GM23338 (cell line): ENCODE results near the gene TBC1D21. TPM values are rescaled to one million over a fixed set of nuclear protein-coding genes. Genes with fewer than 3 reads are reported as not detected.
"Not testable (repeated sequence)": the region's sequence is repeated elsewhere in the genome, so short reads cannot be mapped to it uniquely, and the experiment has no call there.

ENCODE experiments used
- ATAC-seq: fragments of 200-7000 bp; cut with Tn5 transposase; 3 replicates; pipeline ENCODE4 v1.9.1; 2020
- DNase-seq: peaks from one replicate; pipeline ENCODE4 v3.0.0-alpha.2; 2015; ENCODE audit warnings: low spot score
- H2AFZ ChIP-seq: fragments of 200-600 bp; sonication (generic); 2 replicates; pipeline ENCODE4 v1.8.0; 2016; ENCODE audit warnings: antibody characterized with exemption, mild to moderate bottlenecking, moderate library complexity
- H3F3A ChIP-seq: fragments of 200-600 bp; sonication (generic); replicated peaks from 2 replicates; pipeline ENCODE4 v1.8.0; 2017; ENCODE audit warnings: antibody characterized with exemption, mixed run types, low read depth
- H3K27ac ChIP-seq: fragments of 200-600 bp; sonication (generic); 2 replicates; pipeline ENCODE4 v1.6.1; 2016; ENCODE audit warnings: low read depth
- H3K27me3 ChIP-seq: fragments of 200-600 bp; sonication (generic); 2 replicates; pipeline ENCODE4 v1.8.0; 2016; ENCODE audit warnings: mild to moderate bottlenecking, mixed run types, moderate library complexity; ENCODE audit not compliant: insufficient read depth
- H3K36me3 ChIP-seq: fragments of 200-600 bp; sonication (generic); 2 replicates; pipeline ENCODE4 v1.8.0; 2016; ENCODE audit warnings: mild to moderate bottlenecking; ENCODE audit not compliant: insufficient read depth
- H3K4me1 ChIP-seq: fragments of 200-600 bp; sonication (generic); 2 replicates; pipeline ENCODE4 v1.8.0; 2016; ENCODE audit warnings: mild to moderate bottlenecking, moderate library complexity; ENCODE audit not compliant: insufficient read depth
- H3K4me2 ChIP-seq: fragments of 200-600 bp; sonication (generic); 2 replicates; pipeline ENCODE4 v1.7.1; 2017; ENCODE audit warnings: mixed run types
- H3K4me3 ChIP-seq: fragments of 200-600 bp; sonication (generic); 2 replicates; pipeline ENCODE4 v1.6.1; 2016; ENCODE audit warnings: mixed run types
- H3K79me2 ChIP-seq: fragments of 200-600 bp; sonication (generic); replicated peaks from 2 replicates; pipeline ENCODE4 v1.8.0; 2017; ENCODE audit warnings: mild to moderate bottlenecking; ENCODE audit not compliant: insufficient read depth
- H3K9me2 ChIP-seq: fragments of 200-600 bp; sonication (generic); 2 replicates; pipeline ENCODE4 v1.8.0; 2017; ENCODE audit not compliant: insufficient read depth
- H4K20me1 ChIP-seq: fragments of 200-600 bp; sonication (generic); replicated peaks from 2 replicates; pipeline ENCODE4 v1.8.0; 2017; ENCODE audit warnings: mild to moderate bottlenecking; ENCODE audit not compliant: insufficient read depth
- H3K27ac Mint-ChIP-seq: 2 replicates; pipeline ENCODE4 v1.8.0; 2020; ENCODE audit warnings: inconsistent platforms, mild to moderate bottlenecking, moderate library complexity, mixed read lengths
- H3K27me3 Mint-ChIP-seq: 3 replicates; pipeline ENCODE4 v1.8.0; 2022; ENCODE audit warnings: low read depth, mild to moderate bottlenecking, moderate library complexity, mixed read lengths, inconsistent platforms; ENCODE audit not compliant: insufficient read depth, poor library complexity
- H3K36me3 Mint-ChIP-seq: 3 replicates; pipeline ENCODE4 v1.8.0; 2021; ENCODE audit warnings: low read depth, mild to moderate bottlenecking, inconsistent platforms, moderate library complexity, mixed read lengths
- H3K4me1 Mint-ChIP-seq: 3 replicates; pipeline ENCODE4 v1.8.0; 2020; ENCODE audit warnings: mild to moderate bottlenecking, inconsistent platforms, mixed read lengths
- H3K4me3 Mint-ChIP-seq: 3 replicates; pipeline ENCODE4 v1.8.0; 2021; ENCODE audit warnings: moderate library complexity, mild to moderate bottlenecking, inconsistent platforms, mixed read lengths
- H3K9me3 Mint-ChIP-seq: 3 replicates; pipeline ENCODE4 v1.8.0; 2020; ENCODE audit warnings: moderate library complexity, mild to moderate bottlenecking, inconsistent platforms, mixed read lengths
- CTCF ChIP-seq, 2 experiments: fragments of 200-600 bp in 1 of 2; sonication (generic) in 1 of 2; conservative IDR thresholded peaks; 2 replicates each; pipeline versions ENCODE4 v1.5.1 to v1.6.1; 2016 to 2017; ENCODE audit warnings: antibody characterized with exemption in 2 of 2, low read depth in 2 of 2, mild to moderate bottlenecking in 2 of 2, moderate library complexity in 1 of 2
- EZH2phosphoT487 ChIP-seq: fragments of 200-600 bp; sonication (generic); IDR thresholded peaks from one replicate; pipeline ENCODE4 v1.8.1; 2018; ENCODE audit warnings: antibody characterized with exemption; ENCODE audit not compliant: unreplicated experiment
- ZNF114 ChIP-seq: fragments of 250-450 bp; sonication (Bioruptor Pico); IDR thresholded peaks from 2 replicates; pipeline ENCODE4 v1.5.0; 2020; ENCODE audit warnings: mild to moderate bottlenecking, moderate library complexity
- ZNF331 ChIP-seq: fragments of 250-450 bp; sonication (Bioruptor Pico); IDR thresholded peaks from 2 replicates; pipeline ENCODE4 v1.5.0; 2020; ENCODE audit warnings: low read depth, mild to moderate bottlenecking, moderate library complexity
- ZNF462 ChIP-seq: fragments of 250-450 bp; sonication (Bioruptor Pico); IDR thresholded peaks from 2 replicates; pipeline ENCODE4 v1.5.0; 2020; ENCODE audit warnings: mild to moderate bottlenecking, moderate library complexity
- polyA plus RNA-seq: library from polyadenylated mRNA; unstranded; fragments of >200 nt; fragmentation: Nextera tagmentation; extraction: Ambion mirVana; gene quantifications from 2 replicates; pipeline ENCODE4 v1.2.1, GENCODE V29; 2016
- total RNA-seq: library from RNA; depleted of rRNA; stranded (reverse); fragments of >200 nt; shearing (Covaris generic); gene quantifications from 2 replicates; pipeline ENCODE4 v1.2.3, GENCODE V29; 2014; rRNA removed

TBC1D21 gene
- total and polyA plus RNA-seq, 2 experiments from 2014 or later = not detected

GRCh38 chr15:73937726-73938125, 64.4 kb downstream of the TBC1D21 start (continued):
- no peak for TF ChIP-seq ZNF462 (CRISPR knock-in tag)
- TF ChIP-seq ZNF331 (CRISPR knock-in tag) = no peak
- TF ChIP-seq EZH2phosphoT487 = no peak
- TF ChIP-seq ZNF114 (CRISPR knock-in tag) = no peak
- TF ChIP-seq CTCF (conservative IDR thresholded peaks at IDR 0.05; ENCODE audit: low read depth in 2 of 2) = no peak

DNA sequence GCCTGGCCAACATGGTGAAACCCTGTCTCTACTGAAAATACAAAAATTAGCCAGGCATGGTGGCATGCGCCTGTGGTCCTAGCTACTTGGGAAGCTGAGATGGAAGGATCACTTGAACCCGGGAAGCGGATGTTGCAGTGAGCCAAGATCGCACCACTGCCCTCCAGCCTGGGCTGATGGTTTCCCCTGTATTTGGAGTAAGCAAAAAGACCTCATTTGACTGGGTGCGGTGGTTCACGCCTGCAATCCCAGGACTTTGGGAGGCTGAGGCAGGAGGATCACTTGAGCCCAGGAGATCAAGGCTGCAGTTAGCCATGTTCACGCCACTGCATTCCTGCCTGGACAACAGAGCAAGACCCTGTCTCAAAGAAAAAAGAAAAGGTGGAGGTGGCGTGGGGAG, 65.2 kb downstream of the TBC1D21 start:
- not testable (repeated sequence) for DNase-seq, H3F3A ChIP-seq, H3K27me3 Mint-ChIP-seq, H2AFZ ChIP-seq, H3K27me3 ChIP-seq, H3K27ac ChIP-seq, H3K36me3 Mint-ChIP-seq, H3K4me1 ChIP-seq, H3K79me2 ChIP-seq, H3K4me2 ChIP-seq, H3K9me2 ChIP-seq, H3K4me3 Mint-ChIP-seq, H3K27ac Mint-ChIP-seq, H4K20me1 ChIP-seq, H3K36me3 ChIP-seq, H3K9me3 Mint-ChIP-seq, ATAC-seq, H3K4me3 ChIP-seq
- H3K4me1 Mint-ChIP-seq = peaks cover 27% of the 10 kb centered on the region

Other genes with a start within 250 kb of the TBC1D21 start
- gene NPTN, start 240.2 kb upstream of the TBC1D21 start, total RNA-seq = 113 and 121 TPM in 2 replicates
- gene NPTN, start 240.2 kb upstream of the TBC1D21 start, polyA plus RNA-seq = 53.0 and 56.3 TPM in 2 replicates
- gene CD276, start 189.2 kb upstream of the TBC1D21 start, total RNA-seq = 131 and 158 TPM in 2 replicates
- gene CD276, start 189.2 kb upstream of the TBC1D21 start, polyA plus RNA-seq = 58.3 and 60.9 TPM in 2 replicates
- gene INSYN1, start 120.2 kb upstream of the TBC1D21 start, total RNA-seq = 4.5 and 14.2 TPM in 2 replicates
- 0.10 and 0.18 TPM in 2 replicates for gene INSYN1, start 120.2 kb upstream of the TBC1D21 start, polyA plus RNA-seq
- gene LOXL1, start 52.9 kb downstream of the TBC1D21 start, total RNA-seq = 6.8 and 10.8 TPM in 2 replicates
- gene LOXL1, start 52.9 kb downstream of the TBC1D21 start, polyA plus RNA-seq = 6.9 and 10.3 TPM in 2 replicates
- 2.4 and 2.7 TPM in 2 replicates for gene STOML1, start 118.7 kb downstream of the TBC1D21 start, total RNA-seq
- gene STOML1, start 118.7 kb downstream of the TBC1D21 start, polyA plus RNA-seq = 1.5 and 2.3 TPM in 2 replicates
- gene PML, start 121.2 kb downstream of the TBC1D21 start, total RNA-seq = 73.1 and 85.3 TPM in 2 replicates
- 18.9 and 19.0 TPM in 2 replicates for gene PML, start 121.2 kb downstream of the TBC1D21 start, polyA plus RNA-seq
- 2.1 and 7.5 TPM in 2 replicates for gene GOLGA6A, start 209.0 kb downstream of the TBC1D21 start, total RNA-seq
- 0.18 and 0.57 TPM in 2 replicates for gene GOLGA6A, start 209.0 kb downstream of the TBC1D21 start, polyA plus RNA-seq